GM21526 (cell line): ENCODE data around the gene RIPPLY2.
"Not testable (repeated sequence)": the region's sequence is repeated elsewhere in the genome, so short reads cannot be mapped to it uniquely, and the experiment has no call there.

Experiments used
- ATAC-seq: cut with Tn5 transposase; IDR thresholded peaks from one replicate; pipeline ENCODE4 v1.9.1; 2021; ENCODE audit warnings: moderate library complexity; ENCODE audit not compliant: unreplicated experiment, low FRiP score

RIPPLY2 gene

GRCh38 chr6:83893024-83893423 lies 39.9 kb downstream of the RIPPLY2 start:
- no peak for ATAC-seq

- not testable (repeated sequence) for ATAC-seq
These were observed 43.9 kb downstream of the RIPPLY2 start for GRCh38 chr6:83897094-83897493.

- ATAC-seq, result no peak
These were observed 48.5 kb downstream of the RIPPLY2 start for GRCh38 chr6:83901624-83902023.

- ATAC-seq, result no peak
These were observed 51.2 kb downstream of the RIPPLY2 start for GRCh38 chr6:83904395-83904794.

DNA sequence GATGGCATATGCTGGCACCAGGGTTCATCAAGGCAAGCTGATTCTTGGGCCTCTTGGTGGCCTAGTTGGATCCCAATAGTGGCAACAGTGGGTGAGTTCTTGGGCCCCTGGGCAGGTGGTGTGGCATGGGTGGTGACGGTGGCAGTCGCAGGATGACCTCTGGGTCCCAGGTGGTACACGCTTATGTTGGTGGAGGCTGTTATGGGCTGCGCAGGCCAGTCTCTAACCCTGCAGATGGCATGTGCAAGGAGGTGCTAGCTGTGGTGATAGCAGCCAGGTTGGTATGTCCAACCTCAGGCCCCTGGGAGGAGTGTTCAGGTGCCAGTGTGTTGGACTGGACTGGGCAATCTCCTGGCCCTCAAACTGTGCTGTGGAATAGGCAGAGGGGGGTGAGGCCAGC lies 52.5 kb downstream of the RIPPLY2 start:
- ATAC-seq, result no peak
